ENCODE measurements around the gene IGF2BP3. TPM values are rescaled to one million over a fixed set of nuclear protein-coding genes. Genes with fewer than 3 reads are reported as not detected.

Gene IGF2BP3
- total and polyA plus RNA-seq, 10 of the 15 experiments (the other 5 are each of a cell fraction or from before 2014, with no cell fraction given) = 4.6 to 61.2 (median 36.9) TPM

DNA sequence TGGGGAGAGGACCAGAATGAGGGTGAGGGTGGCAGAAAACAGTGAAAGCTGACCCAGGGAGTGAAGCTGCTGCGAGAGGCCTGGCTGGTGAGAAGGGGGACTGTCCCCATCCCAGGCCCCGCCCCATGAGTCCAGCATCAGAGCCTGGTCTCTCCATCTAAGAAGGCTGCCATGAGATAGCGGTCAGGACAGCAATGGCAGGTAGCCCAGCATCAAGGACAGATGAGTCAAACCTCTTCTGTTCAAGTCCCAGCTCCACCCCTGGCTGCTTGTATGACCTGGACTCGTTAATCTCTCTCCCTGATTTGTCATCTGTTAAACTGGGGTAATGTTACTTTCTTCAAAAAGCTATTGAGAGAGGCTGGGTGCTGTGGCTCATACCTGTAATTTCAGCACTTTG, 201.5 kb downstream of the IGF2BP3 start (continued):
- TF ChIP-seq, protein P1, sequence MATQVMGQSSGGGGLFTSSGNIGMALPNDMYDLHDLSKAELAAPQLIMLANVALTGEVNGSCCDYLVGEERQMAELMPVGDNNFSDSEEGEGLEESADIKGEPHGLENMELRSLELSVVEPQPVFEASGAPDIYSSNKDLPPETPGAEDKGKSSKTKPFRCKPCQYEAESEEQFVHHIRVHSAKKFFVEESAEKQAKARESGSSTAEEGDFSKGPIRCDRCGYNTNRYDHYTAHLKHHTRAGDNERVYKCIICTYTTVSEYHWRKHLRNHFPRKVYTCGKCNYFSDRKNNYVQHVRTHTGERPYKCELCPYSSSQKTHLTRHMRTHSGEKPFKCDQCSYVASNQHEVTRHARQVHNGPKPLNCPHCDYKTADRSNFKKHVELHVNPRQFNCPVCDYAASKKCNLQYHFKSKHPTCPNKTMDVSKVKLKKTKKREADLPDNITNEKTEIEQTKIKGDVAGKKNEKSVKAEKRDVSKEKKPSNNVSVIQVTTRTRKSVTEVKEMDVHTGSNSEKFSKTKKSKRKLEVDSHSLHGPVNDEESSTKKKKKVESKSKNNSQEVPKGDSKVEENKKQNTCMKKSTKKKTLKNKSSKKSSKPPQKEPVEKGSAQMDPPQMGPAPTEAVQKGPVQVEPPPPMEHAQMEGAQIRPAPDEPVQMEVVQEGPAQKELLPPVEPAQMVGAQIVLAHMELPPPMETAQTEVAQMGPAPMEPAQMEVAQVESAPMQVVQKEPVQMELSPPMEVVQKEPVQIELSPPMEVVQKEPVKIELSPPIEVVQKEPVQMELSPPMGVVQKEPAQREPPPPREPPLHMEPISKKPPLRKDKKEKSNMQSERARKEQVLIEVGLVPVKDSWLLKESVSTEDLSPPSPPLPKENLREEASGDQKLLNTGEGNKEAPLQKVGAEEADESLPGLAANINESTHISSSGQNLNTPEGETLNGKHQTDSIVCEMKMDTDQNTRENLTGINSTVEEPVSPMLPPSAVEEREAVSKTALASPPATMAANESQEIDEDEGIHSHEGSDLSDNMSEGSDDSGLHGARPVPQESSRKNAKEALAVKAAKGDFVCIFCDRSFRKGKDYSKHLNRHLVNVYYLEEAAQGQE (IDR thresholded peaks at IDR 0.05; ENCODE audit: low read depth, low read length) = no peak

DNA sequence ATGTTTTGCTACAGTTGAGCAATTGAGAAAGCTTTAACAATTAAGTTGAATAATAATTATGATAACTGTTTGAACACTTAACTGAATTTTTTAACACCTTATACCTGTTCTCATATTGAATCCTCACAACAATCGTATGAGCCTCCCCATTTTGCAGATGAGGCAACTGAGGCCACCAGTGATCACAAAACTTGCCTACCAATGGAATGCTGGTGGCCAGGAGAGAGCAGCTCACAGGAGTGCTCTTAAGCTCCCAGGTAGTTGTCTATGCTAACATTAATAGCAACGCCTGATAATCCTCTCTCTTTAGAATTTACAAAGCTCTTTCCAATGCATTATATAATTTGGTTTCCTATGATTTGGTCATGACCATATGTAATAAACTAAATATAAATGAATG, 202.1 kb downstream of the IGF2BP3 start:
- CTCF ChIA-PET = interaction anchor here (0.8 to 7.5 kb wide), 5 partner anchors 7 to 84 kb away, joined by 3 to 167 read pairs (median 5); no protein-coding TSS in a partner anchor
- RAD21 ChIA-PET (ENCODE audit: unreplicated experiment) = interaction anchor here (7.3 kb wide), 1 partner anchor 84 kb away, joined by 53 read pairs; no protein-coding TSS in a partner anchor
- no TSS peak for BruUV-seq (replicated peaks)
- H3K4me1 ChIP-seq (ENCODE audit: control insufficient read depth, insufficient read depth, low read length) = peaks cover 14% of the 10 kb centered on the region
- H3K27me3 ChIP-seq (replicated peaks in 1 of 2; ENCODE audit: control insufficient read depth in 2 of 2, insufficient read depth in 2 of 2, low read length in 1 of 2) = no peaks in the 10 kb centered on the region
- 55% methylated on average over 2 of the region's 2 CpGs for WGBS (ENCODE audit: insufficient coverage, insufficient replicate concordance, low lambda C conversion rate, missing lambda C conversion rate)
- ATAC-seq (no peak), FAIRE-seq (no peak), DNase-seq (ENCODE audit: low read depth, low spot score) (no peak)
- POLR2A ChIA-PET = no interaction called here
- H4K20me1 ChIP-seq (ENCODE audit: control insufficient read depth, insufficient read depth) = no peaks in the 10 kb centered on the region
- H2AFZ ChIP-seq (ENCODE audit: control insufficient read depth, low read depth, low read length) = no peak overlapping the region
- no peak overlapping the region for H3K27ac ChIP-seq (ENCODE audit: control insufficient read depth, insufficient read depth)
- in situ Hi-C loops (cut with MboI) = no loop called here
- H3K36me3 ChIP-seq (ENCODE audit: control insufficient read depth in 2 of 2, insufficient read depth in 2 of 2, low read length in 1 of 2) = no peaks in the 10 kb centered on the region
- TF ChIP-seq IKZF2 (IDR thresholded peaks at IDR 0.05) (no peak), BRCA1 (IDR thresholded peaks at IDR 0.05; ENCODE audit: low read depth, low read length) (no peak)
- TF ChIP-seq, protein P2, sequence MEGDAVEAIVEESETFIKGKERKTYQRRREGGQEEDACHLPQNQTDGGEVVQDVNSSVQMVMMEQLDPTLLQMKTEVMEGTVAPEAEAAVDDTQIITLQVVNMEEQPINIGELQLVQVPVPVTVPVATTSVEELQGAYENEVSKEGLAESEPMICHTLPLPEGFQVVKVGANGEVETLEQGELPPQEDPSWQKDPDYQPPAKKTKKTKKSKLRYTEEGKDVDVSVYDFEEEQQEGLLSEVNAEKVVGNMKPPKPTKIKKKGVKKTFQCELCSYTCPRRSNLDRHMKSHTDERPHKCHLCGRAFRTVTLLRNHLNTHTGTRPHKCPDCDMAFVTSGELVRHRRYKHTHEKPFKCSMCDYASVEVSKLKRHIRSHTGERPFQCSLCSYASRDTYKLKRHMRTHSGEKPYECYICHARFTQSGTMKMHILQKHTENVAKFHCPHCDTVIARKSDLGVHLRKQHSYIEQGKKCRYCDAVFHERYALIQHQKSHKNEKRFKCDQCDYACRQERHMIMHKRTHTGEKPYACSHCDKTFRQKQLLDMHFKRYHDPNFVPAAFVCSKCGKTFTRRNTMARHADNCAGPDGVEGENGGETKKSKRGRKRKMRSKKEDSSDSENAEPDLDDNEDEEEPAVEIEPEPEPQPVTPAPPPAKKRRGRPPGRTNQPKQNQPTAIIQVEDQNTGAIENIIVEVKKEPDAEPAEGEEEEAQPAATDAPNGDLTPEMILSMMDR (IDR thresholded peaks at IDR 0.05 in 2 of 3, conservative IDR thresholded peaks at IDR 0.05 in 1 of 3; ENCODE audit: control insufficient read depth in 2 of 3, extremely low read depth in 1 of 3, insufficient read depth in 1 of 3, low read depth in 3 of 3, low read length in 3 of 3) = no peak
- TF ChIP-seq, protein P1 (IDR thresholded peaks at IDR 0.05; ENCODE audit: low read depth, low read length) = no peak
- TF ChIP-seq, protein P3, sequence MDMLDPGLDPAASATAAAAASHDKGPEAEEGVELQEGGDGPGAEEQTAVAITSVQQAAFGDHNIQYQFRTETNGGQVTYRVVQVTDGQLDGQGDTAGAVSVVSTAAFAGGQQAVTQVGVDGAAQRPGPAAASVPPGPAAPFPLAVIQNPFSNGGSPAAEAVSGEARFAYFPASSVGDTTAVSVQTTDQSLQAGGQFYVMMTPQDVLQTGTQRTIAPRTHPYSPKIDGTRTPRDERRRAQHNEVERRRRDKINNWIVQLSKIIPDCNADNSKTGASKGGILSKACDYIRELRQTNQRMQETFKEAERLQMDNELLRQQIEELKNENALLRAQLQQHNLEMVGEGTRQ (IDR thresholded peaks at IDR 0.05; ENCODE audit: borderline replicate concordance, low read depth, low read length) = no peak
- H3K79me2 ChIP-seq (ENCODE audit: control insufficient read depth, insufficient read depth, low read length) = no peaks in the 10 kb centered on the region
- intact Hi-C loops (cut with micrococcal nuclease; ENCODE audit: unreplicated experiment) = no loop called here
- no peaks in the 10 kb centered on the region for H3K9me3 ChIP-seq (replicated peaks; ENCODE audit: control insufficient read depth, insufficient read depth, low read length)
- H3K9ac ChIP-seq (ENCODE audit: control insufficient read depth, insufficient read depth, low read length) = no peak overlapping the region
- SMC1A ChIA-PET (ENCODE audit: uncharacterized antibody, unreplicated experiment) = interaction anchor here (0.7 to 4.8 kb wide), 5 partner anchors 10 to 278 kb away, joined by 3 to 18 read pairs (median 3); no protein-coding TSS in a partner anchor
- H3K4me3 ChIP-seq = no peak overlapping the region
- H3K4me2 ChIP-seq (ENCODE audit: control insufficient read depth, insufficient read depth) = no peak overlapping the region

Data from GM12878 (cell line).